ENCODE data around the gene NFYC. TPM values are rescaled to one million over a fixed set of nuclear protein-coding genes. Genes with fewer than 3 reads are reported as not detected.

Gene NFYC
- total RNA-seq, 4 donors from 2014 or later, result 30.0 to 54.2 (median 46.6) TPM

DNA sequence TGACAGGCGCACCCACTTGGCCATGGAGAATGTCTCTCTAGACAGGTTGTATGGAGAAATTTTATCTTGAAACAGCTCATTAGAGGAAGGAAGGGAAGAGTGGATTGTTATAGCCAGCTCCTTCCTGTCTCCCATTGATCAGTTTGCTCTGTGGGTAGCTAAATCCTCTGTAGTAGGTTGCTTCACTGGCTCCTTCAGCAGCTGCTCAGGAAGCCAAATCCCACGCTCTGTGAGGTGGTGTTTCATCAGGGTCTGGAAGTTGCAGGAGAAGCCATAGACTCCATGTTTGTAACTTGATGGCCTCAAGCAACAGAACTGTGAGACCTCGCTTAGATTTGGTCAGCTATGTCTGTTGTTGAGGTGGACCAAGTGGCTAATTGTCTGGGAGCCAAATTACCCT is 6.8 kb upstream of the NFYC start:
- intact Hi-C loops (cut with DNase I), result loop anchor here (2.0 kb wide), 1 partner anchor 14 kb away; no protein-coding TSS in a partner anchor
- H3K4me1 ChIP-seq, result peaks cover 0 to 4% (median 1%) of the 10 kb centered on the region in 4 donors
- DNase-seq (ENCODE audit: extremely low spot score), result no peak
- no peak overlapping the region for H3K4me3 ChIP-seq
- peaks cover 0 to 21% (median 12%) of the 10 kb centered on the region in 4 donors for H3K36me3 ChIP-seq
- no peak overlapping the region for H3K27ac ChIP-seq (replicated peaks in 1 of 4)
- TF ChIP-seq, protein P1, sequence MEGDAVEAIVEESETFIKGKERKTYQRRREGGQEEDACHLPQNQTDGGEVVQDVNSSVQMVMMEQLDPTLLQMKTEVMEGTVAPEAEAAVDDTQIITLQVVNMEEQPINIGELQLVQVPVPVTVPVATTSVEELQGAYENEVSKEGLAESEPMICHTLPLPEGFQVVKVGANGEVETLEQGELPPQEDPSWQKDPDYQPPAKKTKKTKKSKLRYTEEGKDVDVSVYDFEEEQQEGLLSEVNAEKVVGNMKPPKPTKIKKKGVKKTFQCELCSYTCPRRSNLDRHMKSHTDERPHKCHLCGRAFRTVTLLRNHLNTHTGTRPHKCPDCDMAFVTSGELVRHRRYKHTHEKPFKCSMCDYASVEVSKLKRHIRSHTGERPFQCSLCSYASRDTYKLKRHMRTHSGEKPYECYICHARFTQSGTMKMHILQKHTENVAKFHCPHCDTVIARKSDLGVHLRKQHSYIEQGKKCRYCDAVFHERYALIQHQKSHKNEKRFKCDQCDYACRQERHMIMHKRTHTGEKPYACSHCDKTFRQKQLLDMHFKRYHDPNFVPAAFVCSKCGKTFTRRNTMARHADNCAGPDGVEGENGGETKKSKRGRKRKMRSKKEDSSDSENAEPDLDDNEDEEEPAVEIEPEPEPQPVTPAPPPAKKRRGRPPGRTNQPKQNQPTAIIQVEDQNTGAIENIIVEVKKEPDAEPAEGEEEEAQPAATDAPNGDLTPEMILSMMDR (IDR thresholded peaks at IDR 0.05), result no peak
- no peak for TF ChIP-seq POLR2A (IDR thresholded peaks at IDR 0.05; ENCODE audit: low read depth)
- TF ChIP-seq POLR2AphosphoS5 (IDR thresholded peaks at IDR 0.05), result no peak
- no peak for TF ChIP-seq EP300 (IDR thresholded peaks at IDR 0.05)
- no peaks in the 10 kb centered on the region for H3K9me3 ChIP-seq
- H3K27me3 ChIP-seq, result no peaks in the 10 kb centered on the region
- WGBS, result 88% methylated on average over 3 of the region's 3 CpGs

DNA sequence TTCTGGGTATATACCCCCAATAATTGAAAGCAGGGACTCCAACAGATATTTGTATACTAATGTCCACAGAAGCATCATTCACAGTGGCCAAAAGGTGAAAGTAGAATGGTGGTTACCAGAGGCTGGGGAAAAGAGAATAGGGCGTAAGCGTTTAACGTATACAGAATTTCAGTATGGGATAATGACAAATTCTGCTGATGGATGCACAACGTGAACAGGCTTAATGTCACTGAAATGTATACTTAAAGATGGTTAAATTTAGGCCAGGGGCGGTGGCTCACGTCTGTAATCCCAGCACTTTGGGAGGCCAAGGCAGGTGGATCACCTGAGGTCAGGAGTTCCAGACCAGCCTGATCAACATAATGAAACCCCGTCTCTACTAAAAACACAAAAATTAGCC is 4.4 kb upstream of the NFYC start:
- no peak for TF ChIP-seq POLR2A (IDR thresholded peaks at IDR 0.05; ENCODE audit: low read depth)
- TF ChIP-seq, protein P1 (IDR thresholded peaks at IDR 0.05), result no peak
- TF ChIP-seq POLR2AphosphoS5 (IDR thresholded peaks at IDR 0.05), result no peak
- no peak for TF ChIP-seq EP300 (IDR thresholded peaks at IDR 0.05)
- Histone ChIP-seq H3K9me3 (no peaks in the 10 kb centered on the region), H3K27me3 (no peaks in the 10 kb centered on the region), H3K4me1 (peaks cover 0 to 17% (median 13%) of the 10 kb centered on the region in 4 donors), H3K4me3 (no peak overlapping the region), H3K27ac (replicated peaks in 1 of 4) (no peak overlapping the region), H3K36me3 (peaks cover 0 to 21% (median 12%) of the 10 kb centered on the region in 4 donors)
- intact Hi-C loops (cut with DNase I), result no loop called here
- DNase-seq (ENCODE audit: extremely low spot score), result no peak
- WGBS, result 89% methylated on average over 7 of the region's 7 CpGs

DNA sequence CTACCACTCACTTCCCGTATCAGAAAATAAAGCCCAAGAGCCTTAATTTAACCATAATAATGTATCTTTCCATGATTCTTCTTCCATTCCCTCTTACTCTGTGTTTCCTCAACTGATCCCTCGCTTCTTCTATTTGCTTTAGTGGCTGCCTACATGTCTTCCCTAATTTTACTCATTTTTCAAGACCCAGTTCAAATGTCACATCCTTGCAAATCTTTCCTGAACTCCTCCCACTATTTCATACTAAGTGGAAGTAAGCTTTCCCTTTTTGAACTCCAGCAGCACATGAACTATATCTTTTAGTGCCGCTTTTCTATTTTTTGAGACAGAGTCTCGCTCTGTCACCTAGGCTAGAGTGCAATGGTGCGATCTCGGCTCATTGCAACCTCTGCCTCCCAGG is 3.8 kb upstream of the NFYC start:
- no peak overlapping the region for H3K27ac ChIP-seq (replicated peaks in 1 of 4)
- intact Hi-C loops (cut with DNase I), result no loop called here
- 93% methylated on average over 6 of the region's 6 CpGs for WGBS

DNA sequence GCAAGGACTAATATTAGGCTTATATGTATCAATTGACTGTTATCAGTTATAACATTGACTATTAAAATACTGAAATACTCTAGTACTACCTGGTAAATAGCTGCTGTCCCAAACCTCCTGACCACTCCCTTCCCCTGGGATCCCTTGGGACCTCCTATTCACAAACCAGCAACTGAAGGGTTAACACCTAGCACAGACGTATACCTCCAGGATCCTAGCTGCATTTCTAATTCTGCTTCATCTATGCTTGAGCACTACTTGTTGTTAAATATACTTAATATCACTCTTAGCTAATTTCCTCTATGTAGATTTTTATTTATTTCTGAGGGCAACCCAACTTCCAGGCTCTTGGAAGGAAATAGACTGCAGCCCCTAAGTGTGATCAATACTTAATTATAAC is 1.8 kb upstream of the NFYC start:
- H3K36me3 ChIP-seq, result peaks cover 0 to 21% (median 12%) of the 10 kb centered on the region in 4 donors
- no peak for DNase-seq (ENCODE audit: extremely low spot score)
- no peak overlapping the region for H3K27ac ChIP-seq (replicated peaks in 1 of 4)
- no peak overlapping the region for H3K4me3 ChIP-seq
- no peaks in the 10 kb centered on the region for H3K27me3 ChIP-seq
- peaks cover 12 to 40% (median 36%) of the 10 kb centered on the region in 4 donors for H3K4me1 ChIP-seq
- TF ChIP-seq EP300 (IDR thresholded peaks at IDR 0.05), result no peak
- TF ChIP-seq, protein P1 (IDR thresholded peaks at IDR 0.05), result no peak
- TF ChIP-seq POLR2A (IDR thresholded peaks at IDR 0.05; ENCODE audit: low read depth), result no peak
- no peak for TF ChIP-seq POLR2AphosphoS5 (IDR thresholded peaks at IDR 0.05)
- WGBS, result 11% methylated on average over 1 of the region's 1 CpG
- no peaks in the 10 kb centered on the region for H3K9me3 ChIP-seq
- intact Hi-C loops (cut with DNase I), result loop anchor here (5.0 kb wide), 1 partner anchor 78 kb away; no protein-coding TSS in a partner anchor

More for the DNA sequence above, 3.8 kb upstream of the NFYC start:
- H3K36me3 ChIP-seq, result peaks cover 0 to 21% (median 12%) of the 10 kb centered on the region in 4 donors
- TF ChIP-seq POLR2AphosphoS5 (IDR thresholded peaks at IDR 0.05) (no peak), POLR2A (IDR thresholded peaks at IDR 0.05; ENCODE audit: low read depth) (no peak), EP300 (IDR thresholded peaks at IDR 0.05) (no peak)
- TF ChIP-seq, protein P1 (IDR thresholded peaks at IDR 0.05), result no peak
- H3K4me1 ChIP-seq, result peaks cover 3 to 22% (median 18%) of the 10 kb centered on the region in 4 donors
- no peak for DNase-seq (ENCODE audit: extremely low spot score)
- no peaks in the 10 kb centered on the region for H3K27me3 ChIP-seq
- H3K4me3 ChIP-seq, result no peak overlapping the region
- no peaks in the 10 kb centered on the region for H3K9me3 ChIP-seq
